T follicular helper cell (primary cell): ENCODE measurements around the gene PPIL6.

ENCODE experiments used
- DNase-seq: peaks from one replicate; pipeline ENCODE4 v3.0.0-alpha.2; 2020; ENCODE audit warnings: low read depth

Gene PPIL6

DNA sequence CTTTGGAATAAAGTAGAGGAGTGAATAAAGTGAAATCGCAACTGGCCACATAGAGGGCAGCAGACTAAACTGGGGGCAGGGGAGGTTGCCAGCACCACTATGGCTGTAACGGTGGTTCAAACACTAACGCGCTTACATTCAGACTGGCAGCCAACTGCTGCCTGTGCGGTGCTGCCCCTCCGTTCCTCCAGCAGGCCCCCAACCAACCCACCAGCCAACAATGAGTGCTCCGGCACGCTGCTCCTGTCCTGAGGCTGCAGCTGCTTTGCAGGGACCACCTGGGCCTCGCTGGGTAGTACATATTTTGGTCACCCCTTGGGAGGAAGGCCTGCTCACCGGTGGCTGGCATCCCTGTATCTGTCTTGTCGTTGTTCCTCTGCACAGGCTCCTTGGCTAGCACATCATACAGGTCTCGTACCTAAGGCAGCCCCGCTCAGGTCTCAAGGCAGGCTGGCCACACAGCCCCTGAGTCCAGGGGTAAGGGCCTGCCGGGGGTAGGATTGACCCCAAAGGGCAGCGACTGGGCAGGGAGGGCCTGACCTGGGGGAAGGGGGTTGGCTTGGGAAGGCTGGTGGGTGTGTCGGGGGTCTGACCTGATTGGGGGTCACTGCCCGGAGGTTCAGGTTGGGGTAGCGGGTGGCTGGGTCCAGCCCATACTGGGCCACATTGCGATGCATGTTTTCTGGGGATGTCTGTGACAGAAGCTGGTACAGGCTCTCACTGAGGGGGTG, 8.8 kb upstream of the PPIL6 start:
- DNase-seq, result no peak

- DNase-seq, result no peak
Observed at GRCh38 chr6:109448615-109449014, 8.2 kb upstream of the PPIL6 start.

DNA sequence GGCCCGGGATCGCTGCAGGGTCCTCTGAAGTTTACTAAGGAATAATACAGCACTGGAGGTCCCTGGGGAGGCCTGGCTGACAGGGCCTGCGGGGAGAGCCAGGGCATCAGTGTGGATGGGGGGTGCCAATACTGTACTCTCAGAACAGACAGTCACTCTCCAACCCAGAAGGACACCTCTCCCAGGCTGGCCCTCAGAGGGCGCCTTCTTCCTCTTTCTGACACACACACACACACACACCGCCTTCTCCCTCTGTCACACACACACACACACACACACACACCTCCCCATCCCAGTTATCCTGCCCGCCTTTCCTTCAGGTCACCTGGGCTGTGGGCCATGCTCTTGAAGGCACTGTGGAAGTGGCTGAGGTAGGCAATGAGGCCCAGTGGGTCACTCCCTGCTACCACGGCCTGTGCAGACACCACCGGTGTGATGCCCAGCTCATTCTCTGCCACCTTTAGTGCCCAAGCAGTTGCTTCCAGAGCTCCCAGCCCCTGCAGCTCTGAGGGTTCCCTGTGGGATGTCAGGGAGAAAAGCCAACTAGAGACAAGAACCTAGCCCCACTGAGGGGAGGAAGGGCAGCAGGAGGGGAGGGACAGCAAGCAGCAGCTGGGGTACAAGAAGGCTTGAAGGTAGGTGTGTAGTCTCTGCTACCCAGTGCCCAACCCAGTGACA, 7.6 kb upstream of the PPIL6 start:
- DNase-seq, result no peak

DNA sequence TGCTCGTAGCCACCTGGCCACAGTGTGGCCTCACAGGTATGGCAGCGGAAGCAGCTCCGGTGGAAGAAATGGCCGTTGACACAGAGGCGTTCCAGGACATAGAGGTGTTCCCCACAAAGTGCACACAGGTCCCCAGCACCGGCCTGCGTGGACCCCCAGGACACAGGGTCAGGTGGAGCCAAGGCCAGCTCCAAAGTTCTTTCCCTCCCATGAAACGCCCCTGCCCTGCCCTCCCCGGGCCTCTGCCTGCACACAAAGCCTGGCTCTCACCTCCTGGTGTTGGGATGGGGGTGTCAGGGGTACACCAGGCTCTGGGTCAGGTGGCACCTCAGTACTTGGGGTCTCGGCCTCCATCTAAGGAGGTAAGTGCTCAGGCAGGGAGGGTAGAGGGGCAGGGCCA, 6.7 kb upstream of the PPIL6 start:
- no peak for DNase-seq

DNA sequence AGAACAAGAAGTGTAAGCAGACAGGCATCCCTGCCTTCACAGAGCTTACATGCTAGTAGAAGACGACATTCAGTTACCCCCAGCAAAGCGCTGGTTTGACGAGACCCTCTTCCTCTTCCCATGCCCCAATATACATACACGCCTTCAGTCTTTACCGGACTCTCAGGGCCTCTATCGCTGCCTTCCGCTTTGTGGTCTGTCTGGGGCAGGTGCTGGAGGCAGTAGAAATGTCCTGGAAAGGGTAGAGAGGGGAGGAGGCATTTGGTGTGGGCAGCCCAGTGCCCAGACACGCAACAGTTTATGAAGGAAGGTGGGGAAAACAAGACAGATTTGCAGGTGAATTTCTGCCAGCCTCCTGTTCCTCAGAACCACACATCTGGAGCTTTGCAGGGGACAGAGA, 6.1 kb upstream of the PPIL6 start:
- no peak for DNase-seq

GRCh38 chr6:109446072-109446471, 5.6 kb upstream of the PPIL6 start:
- no peak for DNase-seq

- no peak for DNase-seq
Observed at GRCh38 chr6:109445382-109445781, 5.0 kb upstream of the PPIL6 start.

DNA sequence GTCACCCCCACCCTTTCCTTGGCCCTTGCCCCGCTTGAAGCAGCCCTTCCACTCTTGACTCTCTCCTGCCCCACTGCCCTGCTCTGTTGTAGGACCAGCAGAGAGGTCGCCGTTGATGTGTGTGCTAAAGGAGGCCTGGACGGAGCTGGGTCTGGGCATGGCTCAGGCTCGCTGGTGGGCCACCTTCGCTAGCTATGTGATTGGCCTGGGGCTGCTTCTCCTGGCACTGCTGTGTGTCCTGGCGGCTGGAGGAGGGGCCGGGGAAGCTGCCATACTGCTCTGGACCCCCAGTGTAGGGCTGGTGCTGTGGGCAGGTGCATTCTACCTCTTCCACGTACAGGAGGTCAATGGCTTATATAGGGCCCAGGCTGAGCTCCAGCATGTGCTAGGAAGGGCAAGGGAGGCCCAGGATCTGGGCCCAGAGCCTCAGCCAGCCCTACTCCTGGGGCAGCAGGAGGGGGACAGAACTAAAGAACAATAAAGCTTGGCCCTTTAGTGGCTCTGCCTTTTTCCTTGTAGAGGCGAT, 3.1 kb upstream of the PPIL6 start:
- DNase-seq, result no peak

DNA sequence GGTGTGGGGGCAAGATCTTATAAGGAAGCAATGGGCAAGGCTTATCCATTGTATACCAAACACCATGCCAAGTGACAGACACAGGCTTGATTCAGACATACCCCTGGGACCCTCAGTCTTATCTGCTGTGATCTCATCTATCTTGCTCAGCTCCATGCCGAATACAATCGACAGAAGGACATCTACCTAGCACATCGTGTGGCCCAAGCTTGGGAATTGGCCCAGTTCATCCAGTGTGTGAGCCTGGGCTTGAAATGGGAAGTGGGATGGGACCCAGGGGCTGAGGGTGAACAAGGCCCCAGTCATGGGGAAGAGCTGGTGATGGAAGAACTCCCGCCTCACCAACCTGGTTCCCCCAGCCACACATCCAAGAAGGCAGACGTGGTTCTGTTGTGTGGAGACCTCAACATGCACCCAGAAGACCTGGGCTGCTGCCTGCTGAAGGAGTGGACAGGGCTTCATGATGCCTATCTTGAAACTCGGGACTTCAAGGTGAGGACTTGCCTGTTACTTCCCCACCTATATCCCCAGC, 2.0 kb upstream of the PPIL6 start:
- DNase-seq, result no peak

GRCh38 chr6:109441069-109441816, 815 bp upstream of the PPIL6 start:
- peak; percentile 28 for DNase-seq

DNA sequence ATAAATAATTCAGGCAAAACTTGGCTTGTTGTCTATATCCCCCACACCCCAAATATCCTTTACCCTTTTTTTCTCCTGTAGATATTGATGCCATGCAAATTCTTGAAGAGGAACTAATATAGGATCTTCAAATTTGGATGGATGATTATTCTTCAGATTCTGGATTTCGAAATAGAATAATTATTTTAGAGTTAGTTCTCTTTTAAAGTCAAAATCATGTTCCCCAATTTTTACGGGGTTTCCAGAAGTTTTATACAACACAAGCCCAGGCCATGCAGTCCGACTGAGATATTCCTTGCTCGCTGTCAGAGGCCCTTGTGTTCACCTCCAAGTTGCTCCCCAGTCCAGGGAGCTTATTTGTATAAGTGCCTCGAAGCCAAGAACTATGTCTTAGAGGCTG, 4.4 kb downstream of the PPIL6 start:
- DNase-seq, result no peak

- DNase-seq, result no peak
Observed at GRCh38 chr6:109434456-109434855, 6.0 kb downstream of the PPIL6 start.

DNA sequence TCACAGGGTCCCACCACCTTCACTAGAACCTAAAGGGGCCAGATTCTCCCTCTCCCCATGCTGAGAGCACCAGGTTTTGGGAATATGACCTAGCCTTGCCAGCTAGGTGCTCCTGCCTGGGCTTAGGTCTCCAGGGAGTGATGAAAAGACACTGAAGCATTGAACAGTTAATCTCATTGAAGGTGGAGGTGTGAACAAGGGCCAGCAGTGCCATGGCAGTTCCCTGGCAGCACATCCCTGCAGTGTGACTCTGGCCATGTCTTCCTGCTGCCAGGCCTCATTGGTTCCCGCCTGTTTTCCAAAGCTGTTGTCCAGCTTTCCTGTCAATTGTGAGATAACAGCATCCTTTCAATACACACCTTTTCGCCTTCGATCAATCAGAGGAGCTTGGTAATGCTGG, 10.9 kb downstream of the PPIL6 start:
- DNase-seq, result no peak

DNA sequence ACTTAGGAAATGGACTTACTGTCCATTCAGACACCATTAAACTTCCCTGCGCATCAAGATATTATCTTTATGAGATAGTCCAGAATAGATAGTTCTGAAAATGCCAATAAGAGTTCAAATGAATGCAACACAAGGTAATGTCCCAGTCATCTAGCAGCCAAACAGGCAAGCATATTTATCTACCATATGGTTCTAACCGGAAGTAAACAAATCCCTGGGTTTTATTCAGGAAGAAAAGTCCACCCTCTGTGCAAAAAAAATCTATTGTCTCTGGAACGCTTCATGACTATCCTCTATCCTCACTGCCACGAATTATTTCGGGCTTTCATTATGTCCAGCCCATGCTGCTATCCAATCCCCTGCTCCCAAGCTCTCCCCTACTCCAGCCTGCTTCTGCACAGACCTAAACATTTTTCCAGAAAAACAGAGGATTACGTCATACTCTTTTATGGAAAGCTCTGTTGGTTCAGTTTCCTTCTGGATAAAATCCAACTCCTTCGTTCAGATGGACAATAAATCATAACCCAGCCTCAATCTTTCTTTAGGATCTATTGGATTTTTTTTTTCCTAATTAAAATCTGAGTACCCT, 11.4 kb downstream of the PPIL6 start:
- DNase-seq, result no peak

DNA sequence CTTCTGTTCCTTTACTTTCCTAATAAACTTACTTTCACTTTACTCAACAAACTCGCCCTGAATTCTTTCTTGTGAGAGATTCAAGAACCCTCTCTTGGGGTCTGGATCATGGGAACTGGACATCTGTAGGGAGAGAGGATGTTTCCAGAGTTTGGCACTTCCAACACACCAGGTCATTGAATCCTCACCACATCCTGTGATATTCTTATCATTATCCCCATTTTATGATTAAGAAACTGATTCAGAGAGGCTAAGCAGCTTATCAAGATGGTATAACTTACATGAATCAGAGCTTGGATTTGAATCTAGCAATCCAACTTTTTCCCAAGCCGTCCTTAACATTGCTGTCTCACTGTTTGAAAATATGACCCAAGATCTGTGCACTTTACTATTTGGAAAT, 15.5 kb downstream of the PPIL6 start:
- no peak for DNase-seq

DNA sequence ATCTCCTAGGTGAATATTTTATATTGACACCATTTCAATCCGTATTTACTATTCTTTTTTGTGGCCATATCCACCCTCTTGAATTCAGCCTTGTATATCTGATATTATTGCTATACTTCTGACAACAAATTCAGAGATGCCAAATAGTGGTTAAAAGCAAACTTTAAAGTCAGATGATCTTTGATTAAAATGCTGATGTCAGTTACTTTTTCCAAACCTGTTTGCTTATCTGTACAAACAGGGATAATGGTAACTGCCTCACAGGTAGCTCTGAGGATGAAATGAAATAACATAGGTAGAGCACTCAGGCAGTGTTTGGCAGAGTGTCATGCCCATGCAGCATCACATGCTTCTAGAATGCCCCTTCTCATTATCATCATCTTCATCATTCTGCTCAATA, 19.2 kb downstream of the PPIL6 start:
- DNase-seq, result no peak

DNA sequence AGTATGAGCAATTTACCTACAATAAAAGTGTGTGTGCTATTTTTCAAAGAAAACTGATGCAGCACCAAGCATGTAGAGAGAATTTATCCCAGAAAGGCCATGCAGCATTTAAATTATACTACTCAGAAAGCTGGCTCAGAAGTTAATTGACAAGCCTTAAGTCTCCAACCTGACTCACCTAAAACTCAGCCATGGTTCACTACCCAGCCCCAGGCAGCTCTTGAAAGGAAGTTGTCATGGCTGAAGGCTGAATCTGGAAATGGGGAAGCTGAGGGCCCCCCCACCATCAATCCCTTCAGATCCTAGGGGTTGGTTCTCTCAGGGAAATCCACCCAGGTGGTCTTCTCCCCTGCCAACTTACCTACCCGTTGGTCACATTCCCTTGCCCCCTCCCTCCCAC, 19.7 kb downstream of the PPIL6 start:
- no peak for DNase-seq

DNA sequence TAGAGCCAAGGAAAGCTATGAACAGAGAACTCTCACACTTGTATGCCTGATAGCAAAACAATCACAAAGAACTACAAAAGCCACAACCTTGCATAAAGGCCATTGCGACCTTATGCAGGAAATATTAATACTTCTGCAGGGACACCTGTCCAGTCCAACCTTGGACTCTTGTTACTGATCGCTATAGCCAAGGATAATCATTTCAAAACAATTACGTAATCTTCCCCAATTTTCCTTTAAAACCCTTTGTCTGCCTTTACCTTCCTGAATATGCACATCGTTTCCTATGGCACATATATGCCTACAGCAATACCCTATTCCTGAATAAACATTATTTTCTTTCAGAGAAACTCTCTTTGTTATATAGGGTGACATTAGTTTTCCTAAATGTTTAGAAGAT, 22.8 kb downstream of the PPIL6 start:
- DNase-seq, result no peak

GRCh38 chr6:109411034-109411433, 29.4 kb downstream of the PPIL6 start:
- DNase-seq, result no peak

DNA sequence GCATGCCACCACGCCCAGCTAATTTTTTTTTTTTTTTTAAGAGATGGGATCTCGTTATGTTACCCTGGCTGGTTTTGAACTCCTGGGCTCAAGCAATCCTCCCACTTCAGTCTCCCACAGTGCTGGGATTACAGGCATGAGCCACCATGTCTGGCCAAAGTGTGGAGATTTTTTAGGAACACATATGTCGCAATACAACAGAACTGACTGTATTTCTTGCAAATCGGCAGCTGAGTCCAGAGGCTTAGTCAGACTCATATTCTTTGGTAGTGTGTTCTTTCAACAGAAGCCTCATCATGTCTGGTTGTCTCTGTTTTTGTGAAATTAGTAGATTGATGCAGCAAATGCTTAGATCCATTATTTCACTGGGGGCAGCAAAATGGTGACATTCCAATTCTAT, 34.2 kb downstream of the PPIL6 start:
- DNase-seq, result no peak

- DNase-seq, result no peak
Observed at GRCh38 chr6:109397020-109397419, 43.4 kb downstream of the PPIL6 start.

DNA sequence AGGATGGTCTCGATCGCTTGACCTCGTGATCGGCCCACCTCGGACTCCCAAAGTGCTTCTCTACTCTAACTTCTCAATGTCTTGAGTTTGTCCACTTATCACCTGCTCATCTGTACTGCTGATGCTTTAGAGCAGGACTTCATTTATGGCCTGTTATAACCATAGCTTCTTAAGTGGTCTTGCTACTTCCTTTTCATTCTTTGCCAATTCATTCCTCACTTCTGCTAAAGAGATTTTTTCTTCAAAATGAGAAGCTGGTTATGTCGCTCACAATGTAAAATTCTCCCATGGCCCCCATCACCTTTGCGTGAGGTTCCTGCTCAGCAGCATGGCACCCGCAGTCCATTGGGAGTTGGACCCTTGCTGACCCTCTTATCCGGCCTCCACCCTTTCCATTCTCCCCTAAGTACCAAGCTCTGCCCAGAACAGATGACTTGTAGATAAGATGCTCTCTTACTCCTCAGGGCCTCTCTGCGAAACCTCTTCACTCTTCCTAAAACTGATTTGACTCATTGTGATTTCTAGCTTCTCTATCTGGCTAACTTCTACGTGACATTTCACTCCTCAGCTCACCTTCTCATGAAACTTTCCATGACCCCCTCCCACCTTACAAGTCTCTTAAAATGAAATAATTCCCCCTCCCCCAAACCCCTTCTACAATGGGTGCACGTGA, 44.2 kb downstream of the PPIL6 start:
- DNase-seq, result no peak
